IPS-15b (cell line): ENCODE measurements around the gene GRAP2.

ENCODE experiments used
- H3K27me3 ChIP-seq: one replicate; pipeline ENCODE4 v1.6.1; 2013; ENCODE audit warnings: low read length; ENCODE audit not compliant: control insufficient read depth, insufficient read depth
- H3K36me3 ChIP-seq: one replicate; pipeline ENCODE4 v1.6.1; 2013; ENCODE audit warnings: low read length; ENCODE audit not compliant: control insufficient read depth, insufficient read depth
- H3K4me1 ChIP-seq: one replicate; pipeline ENCODE4 v1.6.1; 2013; ENCODE audit warnings: mild to moderate bottlenecking, low read length; ENCODE audit not compliant: control insufficient read depth, insufficient read depth
- H3K4me3 ChIP-seq: one replicate; pipeline ENCODE4 v1.5.1; 2013; ENCODE audit warnings: low read depth, low read length
- H3K9ac ChIP-seq: one replicate; pipeline ENCODE4 v1.6.1; 2013; ENCODE audit warnings: low read depth, mild to moderate bottlenecking, low read length
- H3K9me3 ChIP-seq: one replicate; pipeline ENCODE4 v1.6.1; 2013; ENCODE audit warnings: mild to moderate bottlenecking, low read length; ENCODE audit not compliant: control insufficient read depth, insufficient read depth

The GRAP2 gene

DNA sequence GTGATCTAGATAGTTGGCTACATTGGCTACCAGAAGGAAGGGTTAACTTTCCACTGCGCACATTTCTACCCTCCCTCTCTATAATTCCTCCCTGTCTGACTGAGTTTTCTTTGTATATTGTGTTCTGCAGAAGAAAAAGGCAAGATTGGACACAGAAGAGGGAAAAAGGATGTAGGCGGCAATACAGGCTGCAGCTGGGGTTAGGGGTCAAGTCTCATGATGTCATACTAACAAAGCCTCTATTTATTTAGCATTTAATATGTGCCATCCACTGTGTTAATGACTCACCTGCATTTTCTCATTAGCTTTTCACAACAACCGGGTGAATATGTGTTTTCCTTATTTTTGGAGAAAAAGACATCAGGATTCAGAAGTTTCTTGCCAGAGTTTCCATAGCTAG lies 95.8 kb downstream of the GRAP2 start:
- Histone ChIP-seq H3K4me3 (no peak overlapping the region), H3K27me3 (peaks cover 30% of the 10 kb centered on the region), H3K4me1 (peaks cover 46% of the 10 kb centered on the region), H3K36me3 (peaks cover 8% of the 10 kb centered on the region), H3K9ac (no peak overlapping the region), H3K9me3 (no peaks in the 10 kb centered on the region)

DNA sequence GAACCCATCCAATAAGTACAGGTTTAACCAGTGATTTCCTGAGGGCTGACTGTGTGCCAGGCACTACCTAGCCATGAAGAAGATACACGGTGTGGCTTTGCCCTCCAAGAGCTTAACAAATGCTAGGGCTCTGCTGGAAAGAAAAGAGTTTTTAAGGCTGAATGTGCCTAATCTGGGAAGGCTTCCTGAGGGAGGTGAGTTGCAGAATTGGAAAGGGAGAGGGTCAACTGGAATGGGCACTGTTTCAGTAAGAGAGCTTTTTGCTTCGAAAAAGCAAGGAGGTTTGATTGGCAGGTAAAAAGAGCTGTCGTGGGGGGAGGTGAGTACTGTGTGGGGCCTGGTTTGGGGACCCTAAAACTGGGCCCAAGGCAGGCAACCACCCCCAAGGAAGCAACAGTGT lies 96.5 kb downstream of the GRAP2 start:
- Histone ChIP-seq H3K9me3 (no peaks in the 10 kb centered on the region), H3K27me3 (peaks cover 25% of the 10 kb centered on the region), H3K4me3 (no peak overlapping the region), H3K9ac (no peak overlapping the region), H3K36me3 (peaks cover 8% of the 10 kb centered on the region), H3K4me1 (peaks cover 53% of the 10 kb centered on the region)

DNA sequence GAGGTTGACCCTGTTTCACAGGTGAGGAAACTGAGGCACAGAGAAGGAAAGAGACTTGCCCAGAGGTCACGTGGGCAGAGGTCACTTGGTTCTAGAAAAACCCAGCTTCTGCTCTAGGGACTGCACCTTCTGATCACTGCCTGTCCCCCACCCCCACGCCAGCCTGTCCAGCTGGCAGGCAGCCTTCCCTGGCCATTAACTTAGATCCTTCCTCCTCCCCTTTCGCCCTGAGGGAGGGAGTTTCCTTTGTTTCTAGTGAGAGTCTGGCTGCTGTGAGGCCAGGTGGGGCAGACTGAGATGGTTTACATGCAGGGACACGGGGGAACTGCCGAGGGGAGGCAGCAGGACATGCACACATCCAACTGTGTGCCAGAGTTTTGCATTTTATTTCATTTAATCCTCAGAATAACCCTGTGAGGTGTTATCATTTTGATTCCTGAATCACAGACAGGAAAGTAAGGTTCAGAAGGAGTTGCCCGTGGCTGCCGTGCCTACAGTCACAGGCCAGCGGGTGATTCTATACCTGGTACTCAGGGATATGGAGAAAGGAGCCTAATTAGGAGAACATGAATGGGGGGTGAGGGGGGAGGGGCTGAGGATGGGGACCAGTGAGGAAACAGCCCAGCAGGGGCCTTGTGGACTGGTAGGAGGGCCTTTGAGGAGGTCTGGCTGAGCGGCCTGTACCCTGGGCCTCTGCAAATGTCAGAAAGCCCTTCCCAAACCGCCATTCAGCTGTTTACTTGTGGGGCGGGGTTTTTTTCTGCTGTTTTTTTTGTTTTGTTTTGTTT lies 97.2 kb downstream of the GRAP2 start:
- peak overlapping the region; percentile 30 for H3K4me3 ChIP-seq
- peaks cover 60% of the 10 kb centered on the region for H3K4me1 ChIP-seq
- H3K9ac ChIP-seq, result no peak overlapping the region
- H3K9me3 ChIP-seq, result no peaks in the 10 kb centered on the region
- peaks cover 8% of the 10 kb centered on the region for H3K36me3 ChIP-seq
- H3K27me3 ChIP-seq, result peaks cover 18% of the 10 kb centered on the region

DNA sequence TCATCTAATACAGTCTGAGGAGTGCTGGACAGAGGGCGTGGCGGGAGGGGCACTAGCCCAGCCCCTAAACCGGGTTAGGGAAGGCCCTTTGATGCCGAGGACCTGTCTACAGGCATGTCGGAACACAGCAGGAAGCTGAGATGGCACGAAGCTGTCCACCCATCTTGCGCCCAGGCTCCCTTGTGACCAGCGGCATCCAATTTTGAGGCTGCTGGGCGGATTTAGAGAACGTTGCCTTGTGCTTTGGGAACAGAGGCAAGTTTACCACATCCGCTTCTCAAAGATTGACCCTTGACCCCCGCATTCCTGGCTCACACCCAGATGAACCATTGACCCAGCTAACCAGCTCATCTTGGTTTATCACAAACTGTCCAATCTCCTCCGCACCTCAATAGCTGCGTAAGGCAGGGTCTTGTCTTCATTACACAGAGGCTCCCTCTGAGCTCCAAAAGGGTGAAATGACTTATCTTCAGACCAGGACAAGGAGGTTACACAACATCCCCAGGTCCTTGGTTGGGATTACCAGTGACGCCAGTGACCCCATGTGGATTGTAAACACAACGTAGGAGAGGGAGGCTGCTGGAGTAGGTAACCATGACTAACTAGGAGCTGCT lies 98.4 kb downstream of the GRAP2 start:
- no peak overlapping the region for H3K4me3 ChIP-seq
- peaks cover 8% of the 10 kb centered on the region for H3K36me3 ChIP-seq
- no peaks in the 10 kb centered on the region for H3K9me3 ChIP-seq
- no peak overlapping the region for H3K9ac ChIP-seq
- peaks cover 7% of the 10 kb centered on the region for H3K27me3 ChIP-seq
- H3K4me1 ChIP-seq, result peaks cover 60% of the 10 kb centered on the region

DNA sequence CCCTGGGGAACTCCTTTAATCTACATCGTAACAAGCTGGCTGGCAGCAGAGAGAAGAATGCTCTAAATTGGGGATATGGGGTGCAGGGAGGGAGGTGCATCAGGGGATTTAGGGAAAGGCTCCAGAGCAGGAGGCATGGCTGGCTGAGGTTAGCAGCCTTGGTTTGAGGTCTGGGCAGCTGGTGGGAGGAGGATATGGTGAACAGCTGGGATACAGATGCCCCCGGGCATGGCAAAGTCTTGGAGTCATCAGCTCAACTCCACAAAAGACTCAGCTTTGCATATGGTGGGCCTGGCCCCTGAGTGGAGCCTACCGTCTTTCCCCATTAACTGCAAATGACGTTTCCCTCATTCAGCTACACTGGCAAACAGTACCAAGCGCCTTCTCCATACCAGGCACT lies 99.3 kb downstream of the GRAP2 start:
- Histone ChIP-seq H3K9ac (no peak overlapping the region), H3K36me3 (peaks cover 8% of the 10 kb centered on the region), H3K27me3 (peaks cover 7% of the 10 kb centered on the region), H3K9me3 (no peaks in the 10 kb centered on the region), H3K4me3 (no peak overlapping the region), H3K4me1 (peaks cover 60% of the 10 kb centered on the region)

DNA sequence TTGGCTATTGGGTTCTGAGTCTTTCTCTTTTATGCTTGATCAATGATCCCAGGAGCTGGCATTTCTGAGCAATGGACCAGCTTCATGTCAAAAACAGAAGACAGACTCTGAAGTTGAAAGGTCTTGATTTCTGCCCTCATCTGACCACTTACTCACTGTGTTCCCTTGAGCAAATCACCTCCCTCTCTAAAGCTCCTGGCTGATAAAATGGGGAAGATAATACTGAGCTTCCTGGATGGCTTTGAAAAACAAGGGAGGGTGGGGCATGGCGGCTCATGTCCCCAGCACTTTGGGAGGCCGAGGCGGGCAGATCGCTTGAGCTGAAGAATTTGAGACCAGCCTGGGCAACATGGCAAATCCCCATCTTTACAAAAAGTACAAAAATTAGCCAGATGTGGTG lies 100.2 kb downstream of the GRAP2 start:
- Histone ChIP-seq H3K27me3 (peaks cover 5% of the 10 kb centered on the region), H3K9ac (no peak overlapping the region), H3K9me3 (no peaks in the 10 kb centered on the region), H3K4me3 (no peak overlapping the region), H3K36me3 (peaks cover 8% of the 10 kb centered on the region), H3K4me1 (peaks cover 58% of the 10 kb centered on the region)

DNA sequence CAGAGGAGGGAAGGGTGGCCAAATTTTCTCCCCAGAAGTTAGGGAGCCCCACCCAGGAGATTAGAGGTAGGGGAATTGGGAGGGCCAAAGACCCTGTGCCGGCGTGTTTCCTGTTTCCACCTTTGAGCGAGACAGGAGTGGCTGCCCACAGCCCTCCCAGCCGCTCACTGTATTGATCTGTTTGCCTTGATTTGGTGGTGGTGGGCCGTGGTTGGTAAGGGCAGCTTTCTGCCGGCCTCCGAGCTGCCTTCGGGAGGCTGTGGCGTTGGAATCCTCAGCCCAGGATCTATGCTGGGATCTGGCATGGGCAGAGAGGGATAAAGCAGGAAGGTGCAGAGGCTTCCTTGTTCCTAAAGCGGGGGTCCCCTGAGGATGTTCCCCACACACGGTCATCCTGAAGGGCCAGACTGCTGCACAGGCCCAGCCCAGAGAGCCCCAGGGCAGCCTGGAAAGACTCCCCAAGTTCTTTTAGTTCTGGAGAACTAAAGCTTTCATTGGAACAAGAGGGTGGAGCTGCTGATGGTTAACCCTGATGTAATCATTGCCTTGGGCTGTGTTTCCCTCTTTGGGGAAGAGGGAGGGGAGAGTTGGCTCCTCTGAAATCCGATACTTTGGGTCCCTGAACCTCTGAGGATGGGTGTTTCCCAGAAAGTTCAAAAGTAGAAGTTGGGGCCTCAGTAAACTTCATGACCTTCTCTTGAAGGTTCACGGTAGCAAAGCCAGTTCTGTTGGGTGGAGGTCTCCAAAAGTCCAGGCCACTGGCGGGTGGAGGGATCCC lies 101.1 kb downstream of the GRAP2 start:
- H3K9ac ChIP-seq, result no peak overlapping the region
- H3K36me3 ChIP-seq, result peaks cover 8% of the 10 kb centered on the region
- H3K9me3 ChIP-seq, result no peaks in the 10 kb centered on the region
- peaks cover 50% of the 10 kb centered on the region for H3K4me1 ChIP-seq
- no peak overlapping the region for H3K4me3 ChIP-seq
- H3K27me3 ChIP-seq, result no peaks in the 10 kb centered on the region

DNA sequence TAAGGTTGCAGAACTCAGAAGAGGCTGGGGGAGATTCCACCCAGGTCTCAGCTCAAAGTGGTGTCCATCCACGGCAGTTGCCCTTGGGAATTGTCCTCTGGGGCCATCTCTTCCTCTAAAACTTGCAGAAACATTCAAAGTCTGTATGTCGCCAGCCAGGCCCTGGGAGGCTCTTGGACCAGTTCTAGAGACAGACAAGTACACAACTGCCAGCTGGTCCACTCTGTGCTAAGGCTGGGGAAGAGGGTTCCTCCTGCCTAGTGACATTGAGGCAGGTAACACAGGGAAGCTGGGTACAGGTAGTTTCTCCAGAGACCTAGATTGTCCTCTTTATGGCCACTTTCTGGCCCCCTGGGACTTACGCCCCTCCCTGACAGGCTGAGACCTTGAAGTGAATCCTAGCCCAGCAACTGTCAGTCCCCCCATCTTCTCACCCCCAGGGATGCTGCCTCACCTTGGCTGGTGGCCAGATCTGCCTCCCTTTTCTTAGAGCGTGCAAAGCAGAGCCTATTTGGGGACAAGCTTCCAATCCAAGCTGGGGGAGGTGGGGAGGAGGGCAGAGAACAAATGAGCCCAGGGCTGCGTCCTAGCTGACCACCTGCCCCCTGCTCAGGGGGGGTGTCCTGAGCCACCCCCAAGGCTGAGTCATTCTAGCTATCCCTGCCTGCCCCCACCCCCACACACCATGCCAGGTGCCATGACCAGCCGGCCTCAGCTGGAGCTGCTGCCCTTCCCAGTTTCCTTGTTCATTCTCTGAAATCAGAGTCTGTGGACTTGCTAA lies 102.2 kb downstream of the GRAP2 start:
- H3K27me3 ChIP-seq, result no peaks in the 10 kb centered on the region
- H3K4me3 ChIP-seq, result no peak overlapping the region
- peaks cover 8% of the 10 kb centered on the region for H3K36me3 ChIP-seq
- H3K9ac ChIP-seq, result no peak overlapping the region
- peaks cover 41% of the 10 kb centered on the region for H3K4me1 ChIP-seq
- H3K9me3 ChIP-seq, result no peaks in the 10 kb centered on the region

DNA sequence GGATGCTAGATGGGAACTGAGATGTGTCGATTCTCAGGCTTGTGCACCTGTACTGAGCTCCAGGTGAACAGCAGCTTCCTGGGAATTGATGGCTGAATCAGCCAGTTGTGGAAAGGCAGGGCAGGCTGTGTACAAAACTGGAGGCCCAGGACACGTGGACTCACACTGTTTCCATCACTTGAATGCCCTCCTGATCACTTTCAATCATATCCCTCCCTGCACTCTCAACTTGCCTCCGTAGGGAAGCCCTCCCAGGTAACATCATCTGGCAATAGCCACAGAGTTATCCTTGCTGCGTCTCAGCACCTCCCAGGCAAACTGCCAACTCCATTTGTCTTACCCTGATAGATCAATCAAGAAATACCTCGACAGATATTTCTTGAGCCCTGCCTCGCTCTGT lies 104.0 kb downstream of the GRAP2 start:
- H3K4me3 ChIP-seq, result no peak overlapping the region
- no peak overlapping the region for H3K9ac ChIP-seq
- peaks cover 43% of the 10 kb centered on the region for H3K4me1 ChIP-seq
- no peaks in the 10 kb centered on the region for H3K9me3 ChIP-seq
- H3K36me3 ChIP-seq, result peaks cover 8% of the 10 kb centered on the region
- no peaks in the 10 kb centered on the region for H3K27me3 ChIP-seq

DNA sequence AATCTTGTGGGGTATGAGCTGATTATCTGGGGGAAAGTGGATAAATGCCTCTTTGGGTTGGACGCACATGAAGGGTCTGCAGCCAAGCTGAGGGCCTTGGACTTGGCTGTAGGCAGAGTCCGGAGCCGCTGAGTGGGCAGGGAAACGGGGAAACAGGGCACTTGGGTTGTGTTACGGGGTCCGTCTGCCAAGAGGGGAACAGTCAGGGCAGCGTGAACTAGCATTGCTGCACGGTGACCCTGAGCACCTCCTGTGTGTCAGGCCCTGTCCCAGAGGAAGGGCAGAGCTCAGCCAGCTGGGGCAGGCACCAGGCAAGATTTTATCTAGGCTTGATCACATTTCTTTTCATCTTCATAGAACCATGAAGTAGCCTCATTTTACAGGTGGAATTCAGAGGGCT lies 105.8 kb downstream of the GRAP2 start:
- Histone ChIP-seq H3K4me1 (peaks cover 38% of the 10 kb centered on the region), H3K9me3 (no peaks in the 10 kb centered on the region), H3K27me3 (no peaks in the 10 kb centered on the region), H3K36me3 (no peaks in the 10 kb centered on the region), H3K4me3 (no peak overlapping the region), H3K9ac (no peak overlapping the region)

DNA sequence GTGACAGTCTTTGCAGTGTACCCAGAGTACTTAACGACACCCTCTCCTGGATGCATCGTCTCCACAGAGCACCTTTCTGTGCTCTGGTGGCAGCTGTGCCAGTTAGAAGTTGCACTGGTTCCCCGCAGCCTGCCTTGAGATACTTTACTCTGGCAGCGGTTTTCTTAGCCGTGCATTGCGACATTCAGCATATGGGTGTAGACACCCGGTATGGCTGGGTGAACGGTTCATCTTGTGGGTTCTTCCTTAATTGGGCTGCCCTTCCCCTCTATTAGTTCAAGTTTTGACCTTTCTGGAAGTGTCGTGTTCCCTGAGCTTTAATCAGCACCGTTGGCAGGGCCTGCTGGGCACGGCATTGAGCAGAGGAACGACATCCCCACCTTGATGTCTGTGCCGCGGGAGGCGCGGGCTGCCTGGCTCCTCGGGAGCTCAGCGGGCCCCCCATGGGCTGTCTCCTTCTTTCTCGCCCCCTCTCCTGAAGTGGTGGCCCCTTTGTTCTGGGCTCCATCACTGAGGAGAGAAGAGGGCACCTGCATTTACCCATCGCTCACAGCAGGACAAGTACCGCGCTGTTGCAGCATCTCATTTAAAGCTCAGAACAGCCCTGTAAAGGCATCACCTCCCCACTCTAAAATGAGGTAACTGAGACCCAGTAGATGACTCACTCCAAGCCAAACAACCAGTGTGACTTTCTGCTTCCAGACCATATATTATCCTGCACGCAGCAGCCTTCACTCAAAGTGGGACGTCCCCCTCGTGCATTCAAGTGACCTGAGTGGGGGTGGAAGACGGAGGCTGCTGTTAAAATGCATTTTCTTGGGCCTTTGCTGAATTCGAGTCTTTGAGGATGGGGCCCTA lies 107.2 kb downstream of the GRAP2 start:
- Histone ChIP-seq H3K27me3 (no peaks in the 10 kb centered on the region), H3K4me1 (peaks cover 23% of the 10 kb centered on the region), H3K4me3 (no peak overlapping the region), H3K36me3 (no peaks in the 10 kb centered on the region), H3K9ac (no peak overlapping the region), H3K9me3 (no peaks in the 10 kb centered on the region)
